ENCODE results near the gene IL18BP. TPM values are rescaled to one million over a fixed set of nuclear protein-coding genes. Genes with fewer than 3 reads are reported as not detected.

The IL18BP gene
- total RNA-seq, 1 donor from 2014 or later = 4.6 TPM

DNA sequence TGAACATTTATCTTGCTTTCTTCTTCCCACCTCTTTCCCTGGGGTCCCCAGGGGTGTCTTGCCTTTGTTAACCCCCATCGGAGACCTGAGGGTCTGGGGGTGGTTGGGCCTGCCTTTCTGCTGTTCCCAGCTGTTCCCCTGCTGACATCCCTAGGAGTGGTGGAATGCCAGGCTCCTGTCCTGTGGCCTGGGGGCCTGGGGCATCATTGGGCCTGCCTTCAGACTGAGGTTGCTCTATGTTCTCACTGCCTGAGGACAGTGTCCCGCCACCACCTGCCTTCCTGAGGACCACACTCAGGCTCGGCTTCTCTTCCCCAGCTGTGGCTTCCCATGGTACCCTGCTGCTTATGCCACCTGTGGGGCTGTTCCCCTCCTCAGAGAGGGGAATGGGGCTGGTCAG lies 1.1 kb upstream of the IL18BP start:
- DNase-seq = no peak

GRCh38 chr11:71998061-71998460 lies 648 bp upstream of the IL18BP start:
- DNase-seq = no peak

DNA sequence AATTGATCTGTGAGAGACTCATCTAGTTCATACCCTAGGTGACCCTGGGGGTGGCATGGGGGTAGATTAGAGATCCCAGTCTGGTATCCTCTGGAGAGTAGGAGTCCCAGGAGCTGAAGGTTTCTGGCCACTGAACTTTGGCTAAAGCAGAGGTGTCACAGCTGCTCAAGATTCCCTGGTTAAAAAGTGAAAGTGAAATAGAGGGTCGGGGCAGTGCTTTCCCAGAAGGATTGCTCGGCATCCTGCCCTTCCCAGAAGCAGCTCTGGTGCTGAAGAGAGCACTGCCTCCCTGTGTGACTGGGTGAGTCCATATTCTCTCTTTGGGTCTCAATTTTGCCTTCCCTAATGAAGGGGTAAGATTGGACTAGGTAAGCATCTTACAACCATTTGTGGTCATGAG lies 653 bp downstream of the IL18BP start:
- DNase-seq = peak; percentile 43

- no peak for DNase-seq
Measured at GRCh38 chr11:71999798-72000197, 1.1 kb downstream of the IL18BP start.

DNA sequence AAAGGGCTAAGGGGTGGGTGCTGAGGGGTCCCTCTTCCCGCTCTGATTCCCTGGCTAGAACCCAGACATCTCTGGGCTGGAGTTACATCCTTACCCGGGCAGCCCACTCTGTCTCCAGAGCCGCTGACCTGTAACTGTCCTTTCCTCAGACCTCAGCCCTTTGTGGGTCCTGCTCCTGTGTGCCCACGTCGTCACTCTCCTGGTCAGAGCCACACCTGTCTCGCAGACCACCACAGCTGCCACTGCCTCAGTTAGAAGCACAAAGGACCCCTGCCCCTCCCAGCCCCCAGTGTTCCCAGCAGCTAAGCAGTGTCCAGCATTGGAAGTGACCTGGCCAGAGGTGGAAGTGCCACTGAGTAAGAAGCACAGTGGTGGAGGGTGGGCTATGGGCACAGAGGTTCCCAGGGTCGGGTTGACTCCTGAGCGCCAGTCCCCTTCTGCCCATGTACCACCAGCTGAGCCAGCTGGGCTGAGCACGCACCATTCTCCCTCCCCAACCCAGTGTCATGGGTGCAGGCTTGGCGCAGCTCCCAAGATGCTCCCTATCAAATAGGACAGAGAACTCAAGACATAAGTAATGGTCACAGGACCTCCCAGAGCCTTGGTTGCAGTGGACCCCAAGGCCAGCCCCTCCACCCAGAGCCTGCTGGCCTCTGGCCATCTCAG lies 1.6 kb downstream of the IL18BP start:
- no peak for DNase-seq

DNA sequence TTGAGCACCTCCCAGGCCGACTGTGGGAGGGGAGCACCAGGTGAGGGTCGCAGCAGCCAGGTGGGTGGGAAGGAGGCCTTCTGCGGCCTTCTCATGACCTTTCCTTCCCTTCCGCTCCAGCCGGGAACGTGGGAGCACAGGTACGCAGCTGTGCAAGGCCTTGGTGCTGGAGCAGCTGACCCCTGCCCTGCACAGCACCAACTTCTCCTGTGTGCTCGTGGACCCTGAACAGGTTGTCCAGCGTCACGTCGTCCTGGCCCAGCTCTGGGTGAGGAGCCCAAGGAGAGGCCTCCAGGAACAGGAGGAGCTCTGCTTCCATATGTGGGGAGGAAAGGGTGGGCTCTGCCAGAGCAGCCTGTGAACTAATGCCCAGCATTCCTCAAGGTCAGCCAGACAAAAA lies 2.6 kb downstream of the IL18BP start:
- no peak for DNase-seq

GRCh38 chr11:72001834-72002591 lies 3.3 kb downstream of the IL18BP start:
- no peak for DNase-seq

DNA sequence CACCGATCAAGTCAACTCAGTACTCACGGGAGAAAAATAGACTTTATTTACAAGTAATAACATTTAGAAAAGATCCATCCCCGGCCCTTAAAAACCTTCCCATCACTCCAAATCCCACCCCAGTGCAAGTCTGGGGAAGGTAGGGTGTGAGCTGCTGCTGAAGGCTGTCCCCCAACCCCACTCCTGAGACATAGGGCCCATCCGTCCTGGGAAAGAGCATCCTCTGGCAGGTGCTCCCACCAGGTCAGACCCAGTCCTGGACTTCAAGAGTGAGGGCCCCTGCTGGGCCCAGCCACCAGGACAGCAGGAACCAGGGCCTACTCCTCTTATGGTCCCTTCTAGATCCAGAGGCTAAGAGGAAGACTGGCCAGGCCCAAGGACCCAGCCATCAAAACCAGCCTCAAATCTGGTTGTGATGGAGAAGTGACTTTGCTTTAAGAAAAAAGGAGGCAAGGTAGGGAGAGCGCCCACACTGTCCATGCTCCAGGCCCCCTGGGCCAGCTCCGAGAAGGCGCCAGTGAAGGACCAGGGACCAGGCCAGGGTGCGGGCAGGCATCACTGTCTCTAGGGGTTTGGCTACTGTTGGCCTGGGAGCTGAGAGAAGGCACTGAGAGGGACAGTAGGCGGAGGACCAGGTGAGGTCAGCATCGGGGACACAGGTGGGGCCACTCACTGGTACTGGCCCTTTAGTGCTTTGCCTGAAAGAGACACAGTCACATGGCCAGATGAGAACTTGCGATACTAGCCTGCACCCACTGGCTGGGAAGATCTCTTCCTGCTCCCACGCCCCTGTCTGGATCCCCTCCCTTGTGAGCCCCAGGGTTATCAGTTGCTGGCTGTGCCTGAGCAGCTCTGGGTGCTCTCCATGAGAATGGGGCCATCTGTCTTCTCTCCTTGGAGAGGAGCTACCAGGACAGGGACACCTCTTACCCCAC lies 4.4 kb downstream of the IL18BP start:
- no peak for DNase-seq

- DNase-seq = no peak
Measured at GRCh38 chr11:72003776-72004171, 5.1 kb downstream of the IL18BP start.

DNA sequence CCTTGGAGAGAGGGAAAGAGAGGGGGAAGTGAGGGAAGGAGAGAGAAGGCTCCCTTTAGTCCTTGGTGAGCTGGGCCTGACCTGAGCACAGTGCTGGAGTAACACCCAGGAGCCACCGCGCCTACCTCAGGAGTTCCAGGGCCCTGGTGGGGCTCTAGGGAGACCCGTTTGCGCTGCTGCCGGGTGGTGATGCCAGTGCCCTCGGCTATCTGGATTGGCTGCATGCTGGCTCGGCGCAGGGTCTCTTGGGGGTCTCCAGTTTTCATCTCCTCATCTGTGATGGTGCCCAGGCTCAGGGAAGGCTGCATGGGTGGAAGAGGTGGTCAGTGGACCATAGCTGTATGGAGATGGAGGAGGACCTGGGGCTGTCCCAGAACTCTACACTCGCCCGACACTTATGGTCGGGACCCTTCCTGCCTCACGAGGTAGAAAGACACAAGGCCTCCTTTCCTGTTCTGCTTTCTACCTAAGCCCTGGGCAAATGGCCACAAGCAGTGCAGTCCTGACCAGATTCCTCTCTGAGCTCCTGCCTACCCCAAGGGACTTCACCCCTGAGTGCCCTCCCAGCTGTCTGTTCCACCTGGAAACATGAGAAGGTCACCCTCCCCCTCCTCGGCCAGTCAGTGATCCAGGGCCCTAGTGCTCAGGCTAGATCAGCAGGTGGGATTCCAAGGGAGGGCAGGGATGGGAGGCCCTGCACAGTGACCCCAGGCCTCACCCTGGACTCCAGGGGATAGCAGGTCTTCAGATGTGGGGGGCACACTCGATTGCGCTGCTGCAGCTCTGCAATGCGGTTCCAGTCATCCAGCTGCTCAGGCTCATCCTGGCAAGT lies 6.0 kb downstream of the IL18BP start:
- DNase-seq = no peak

DNA sequence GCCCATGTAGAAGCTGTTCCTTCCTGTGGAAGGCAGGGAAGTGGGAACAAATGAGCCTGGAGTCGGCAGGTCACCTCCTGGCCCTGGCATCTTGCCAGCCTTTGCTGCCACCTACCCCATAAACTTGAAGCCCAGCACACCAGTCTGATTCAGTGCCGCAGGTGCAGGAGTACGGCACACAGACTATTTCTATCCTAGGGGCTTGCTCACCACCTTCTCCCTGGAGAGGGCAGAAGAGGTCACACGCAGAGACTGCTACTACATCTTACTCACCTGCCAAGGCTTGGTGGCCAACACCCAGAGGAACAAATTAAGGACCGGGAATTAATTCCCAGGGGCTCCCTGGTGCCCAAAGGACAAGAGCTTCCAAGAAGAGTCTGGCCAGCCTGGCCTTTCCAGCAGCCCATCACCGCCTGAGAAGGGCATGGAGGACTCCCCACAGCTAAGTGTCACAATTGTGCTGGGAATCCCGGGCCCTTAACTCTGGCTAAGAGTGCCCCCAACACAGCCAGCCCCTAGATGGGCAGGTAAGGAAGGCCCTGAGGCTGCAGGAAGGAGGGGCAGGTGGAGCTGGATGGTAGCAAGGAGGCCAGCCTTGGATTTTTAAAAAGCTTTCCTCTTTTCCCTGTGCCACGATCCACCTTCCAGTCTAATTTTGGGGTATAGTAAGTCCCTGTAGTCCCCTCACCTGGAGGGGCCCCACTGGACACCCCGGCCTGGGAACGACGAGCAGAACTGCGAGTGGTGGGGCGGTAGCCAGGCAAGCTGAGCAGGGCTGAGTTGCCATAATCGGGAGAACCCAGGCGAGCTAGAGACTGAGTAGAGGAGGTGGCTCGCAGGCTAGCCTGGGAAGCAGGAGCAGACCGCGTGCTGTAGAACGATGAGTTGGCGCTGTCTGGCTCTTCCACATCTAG lies 6.9 kb downstream of the IL18BP start:
- peak; percentile 60 for DNase-seq

DNA sequence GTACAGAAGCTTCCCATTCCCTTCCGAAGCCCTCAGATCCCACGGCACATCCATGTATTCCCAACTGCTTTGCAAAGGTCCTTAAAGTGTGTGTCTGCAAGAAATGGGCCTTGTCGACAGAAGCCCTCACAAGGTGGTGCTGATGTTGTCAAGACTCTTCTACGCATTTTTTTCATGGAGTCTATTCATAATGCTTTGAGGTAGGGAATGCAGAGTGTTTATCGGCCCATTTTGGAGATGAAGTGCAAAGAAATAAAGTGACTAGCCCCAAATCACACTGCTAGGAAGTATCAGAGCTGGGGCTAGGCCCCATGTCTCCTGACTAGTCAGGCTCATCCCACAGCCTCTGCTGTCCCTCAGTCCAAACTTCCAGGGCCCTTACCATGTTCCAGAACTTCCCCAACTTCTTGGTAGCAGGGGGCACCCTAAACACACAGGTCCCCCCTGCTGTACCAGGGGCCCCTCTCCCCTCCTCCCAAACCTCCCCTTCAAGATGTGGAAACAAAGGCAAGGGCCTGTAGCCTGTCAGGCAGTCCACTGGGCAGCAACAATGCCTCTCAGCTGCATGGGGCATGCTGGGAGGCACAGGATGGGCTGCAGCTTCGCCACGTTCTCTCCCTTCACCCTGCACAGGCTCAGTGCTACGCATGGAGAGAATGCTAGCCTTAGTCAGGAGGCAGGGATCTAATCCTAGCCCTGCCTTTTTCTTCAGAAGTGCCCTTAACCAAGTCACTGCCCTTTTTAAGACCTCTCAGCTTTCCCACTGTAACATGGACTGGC lies 7.8 kb downstream of the IL18BP start:
- DNase-seq = no peak

DNA sequence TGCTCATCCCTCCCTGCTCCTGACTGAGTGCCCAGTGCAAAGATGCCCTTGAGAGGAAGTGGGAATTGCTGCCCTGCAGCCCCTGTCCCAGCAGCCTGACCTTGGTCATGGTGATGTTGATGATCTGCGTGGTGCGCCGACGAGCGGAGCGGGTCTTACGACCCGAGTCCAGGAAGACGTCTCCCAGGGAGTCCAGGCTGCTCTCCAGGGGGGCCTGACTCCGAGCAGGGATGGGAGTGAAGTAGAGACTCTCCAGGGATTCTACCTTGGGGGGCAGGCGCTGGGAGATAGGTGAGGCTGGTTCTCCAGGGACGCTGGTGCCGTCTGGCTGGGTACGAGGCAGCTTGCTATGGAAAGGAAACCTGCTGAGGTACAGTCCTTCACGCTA lies 8.4 kb downstream of the IL18BP start:
- no peak for DNase-seq

- DNase-seq = no peak
Measured at GRCh38 chr11:72007587-72007986, 8.9 kb downstream of the IL18BP start.

GRCh38 chr11:72008728-72009127 lies 10.0 kb downstream of the IL18BP start:
- no peak for DNase-seq

- no peak for DNase-seq
Measured at GRCh38 chr11:72009156-72009555, 10.4 kb downstream of the IL18BP start.

DNA sequence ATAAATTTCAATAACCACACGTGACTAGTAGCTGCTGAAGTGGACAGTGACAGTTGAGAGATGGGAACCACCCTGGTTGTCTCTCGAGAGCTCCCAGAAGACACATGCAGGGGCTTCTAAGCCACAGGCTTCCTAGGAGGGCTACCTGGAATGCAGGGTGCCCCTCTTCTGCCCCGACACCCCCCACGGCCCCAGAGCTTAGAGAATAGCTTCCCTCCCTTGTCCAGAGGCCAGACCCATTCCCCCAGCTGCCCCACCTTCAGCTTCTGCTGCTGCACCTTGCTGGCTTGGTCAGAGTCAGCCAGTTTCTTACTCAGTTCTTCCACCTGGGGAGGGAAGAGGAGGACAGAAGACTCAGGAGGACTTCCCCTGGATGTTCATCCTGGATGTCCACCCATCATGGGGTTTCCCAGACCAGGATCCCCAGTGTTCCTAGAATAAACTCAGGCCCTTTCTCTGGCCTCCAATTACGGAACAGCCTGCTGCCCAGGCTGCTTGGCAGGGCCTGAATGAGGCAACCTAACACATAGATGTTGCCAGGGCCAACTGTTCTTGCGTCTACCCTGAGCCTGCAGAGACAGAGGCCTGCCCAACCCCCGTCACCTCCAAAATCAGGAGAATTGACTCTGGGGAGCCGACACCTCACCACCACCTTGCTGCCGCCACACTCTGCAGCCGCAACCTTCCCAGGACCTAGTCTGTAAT lies 12.0 kb downstream of the IL18BP start:
- DNase-seq = no peak

DNA sequence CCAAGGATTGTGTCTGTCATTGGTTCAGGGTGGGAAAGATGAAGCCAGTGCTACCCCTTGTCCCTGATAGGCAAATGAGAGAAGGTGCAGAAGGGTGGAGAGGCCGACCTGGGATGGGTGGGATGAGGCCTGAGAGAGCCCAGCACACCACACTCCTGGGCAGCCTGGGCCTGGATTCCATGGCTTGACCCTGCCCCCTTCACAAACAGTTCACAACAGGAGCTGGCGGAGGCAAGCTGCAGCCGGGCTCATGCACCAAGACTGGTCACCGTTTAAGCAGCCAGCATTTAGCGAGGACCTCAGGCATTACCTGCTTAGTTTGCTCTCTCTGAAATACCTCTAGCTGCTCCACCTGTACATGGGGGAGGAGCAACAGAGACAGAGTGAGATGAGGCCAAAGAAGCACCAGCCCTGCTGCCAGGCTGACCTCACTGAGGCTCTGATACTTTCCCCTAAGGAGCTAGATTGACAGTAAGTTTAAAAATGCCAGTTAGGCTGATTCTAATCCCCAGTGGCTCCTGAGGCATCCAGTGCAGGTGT lies 13.5 kb downstream of the IL18BP start:
- DNase-seq = no peak

DNA sequence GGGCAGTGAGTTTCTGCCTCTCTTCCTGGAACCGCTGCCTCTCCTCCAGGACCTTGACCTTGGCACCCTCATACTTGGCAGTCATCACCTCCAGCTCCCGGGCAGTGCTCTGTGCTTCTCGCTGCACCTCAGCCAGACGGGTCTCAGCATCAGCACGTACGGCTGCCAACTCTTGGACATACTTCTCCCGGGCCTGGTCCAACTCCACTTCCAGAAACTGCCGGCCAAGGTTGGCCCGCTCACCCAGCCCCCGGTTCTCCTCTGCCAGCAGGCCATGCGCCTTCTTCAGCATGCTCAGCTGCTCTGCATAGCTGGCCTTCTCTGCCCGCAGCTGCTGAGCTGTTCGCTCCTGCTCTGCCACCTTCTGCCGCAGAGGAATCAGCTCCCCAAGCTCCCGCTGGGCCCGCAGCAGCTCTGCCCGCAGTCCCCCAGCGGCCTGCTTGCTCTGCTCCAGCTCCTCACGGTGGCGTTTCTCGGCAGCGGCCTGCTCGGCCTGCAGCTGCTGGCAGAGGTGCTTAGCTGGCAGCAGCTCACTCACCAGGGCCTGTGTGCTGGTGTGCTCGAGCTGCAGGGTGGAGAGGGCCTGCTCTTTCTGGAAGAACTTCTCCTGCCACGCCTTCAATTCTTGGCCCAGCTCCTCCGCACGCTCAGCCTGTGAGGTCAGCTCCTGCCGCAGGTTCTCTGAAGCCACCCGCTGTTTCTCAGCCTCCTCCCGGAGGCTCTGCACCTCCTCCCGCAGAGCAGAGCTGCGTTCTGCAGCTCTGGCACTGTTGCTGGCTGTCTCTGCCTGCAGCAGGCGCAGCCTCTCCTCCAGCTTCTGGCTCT lies 14.4 kb downstream of the IL18BP start:
- no peak for DNase-seq
